ENCODE data around the gene WNT3. TPM values are rescaled to one million over a fixed set of nuclear protein-coding genes. Genes with fewer than 3 reads are reported as not detected.

WNT3 gene
- total and polyA plus RNA-seq, 2 of the 8 experiments (the other 6 are each of a cell fraction or from before 2014, with no cell fraction given): 0.56 to 2.0 TPM

- TF ChIP-seq CHD7 (IDR thresholded peaks at IDR 0.05; ENCODE audit: insufficient replicate concordance, low read length) (no peak), CTBP2 (IDR thresholded peaks at IDR 0.05; ENCODE audit: borderline replicate concordance, insufficient read depth, insufficient read length, low read length) (no peak), CBX8 (IDR thresholded peaks at IDR 0.05; ENCODE audit: borderline replicate concordance, low read depth, low read length) (no peak), BCL11A (IDR thresholded peaks at IDR 0.05; ENCODE audit: low read depth in 2 of 2, low read length in 2 of 2) (no peak)
Observed at GRCh38 chr17:46796084-46796483, 22.4 kb downstream of the WNT3 start (continued).

Data from H1 (cell line).